ENCODE results near the gene CACNG7.

The CACNG7 gene

GRCh38 chr19:53980539-53981375 is 71.7 kb downstream of the CACNG7 start:
- peaks cover 0 to 11% of the 10 kb centered on the region in 2 donors for H3K4me1 ChIP-seq (ENCODE audit: control insufficient read depth in 1 of 2, insufficient read depth in 2 of 2, low read length in 2 of 2)
- no peaks in the 10 kb centered on the region for H3K9me3 ChIP-seq (ENCODE audit: control insufficient read depth in 1 of 2, low read length in 2 of 2)
- H3K27me3 ChIP-seq (ENCODE audit: control insufficient read depth in 1 of 2, insufficient read depth in 2 of 2, low read length in 2 of 2): peaks cover 26 to 36% of the 10 kb centered on the region in 2 donors
- peak overlapping the region; percentile 21 to 29 for H3K4me3 ChIP-seq (ENCODE audit: low read depth in 1 of 2, low read length in 2 of 2)
- no peaks in the 10 kb centered on the region for H3K36me3 ChIP-seq (ENCODE audit: control insufficient read depth in 1 of 2, insufficient read depth in 2 of 2, low read length in 2 of 2)
- no peak overlapping the region for H3K27ac ChIP-seq (ENCODE audit: low read depth, low read length)
- no peak overlapping the region for H3K9ac ChIP-seq (ENCODE audit: low read depth in 1 of 2, low read length in 2 of 2)

- no peaks in the 10 kb centered on the region for H3K9me3 ChIP-seq (ENCODE audit: control insufficient read depth in 1 of 2, low read length in 2 of 2)
- peaks cover 26 to 36% of the 10 kb centered on the region in 2 donors for H3K27me3 ChIP-seq (ENCODE audit: control insufficient read depth in 1 of 2, insufficient read depth in 2 of 2, low read length in 2 of 2)
- peak overlapping the region in 1 of 2 donors; percentile 15 for H3K4me3 ChIP-seq (ENCODE audit: low read depth in 1 of 2, low read length in 2 of 2)
- H3K9ac ChIP-seq (ENCODE audit: low read depth in 1 of 2, low read length in 2 of 2): no peak overlapping the region
- H3K27ac ChIP-seq (ENCODE audit: low read depth, low read length): no peak overlapping the region
- H3K4me1 ChIP-seq (ENCODE audit: control insufficient read depth in 1 of 2, insufficient read depth in 2 of 2, low read length in 2 of 2): peaks cover 0 to 11% of the 10 kb centered on the region in 2 donors
- H3K36me3 ChIP-seq (ENCODE audit: control insufficient read depth in 1 of 2, insufficient read depth in 2 of 2, low read length in 2 of 2): no peaks in the 10 kb centered on the region
Observed at GRCh38 chr19:53981376-53981951, 72.4 kb downstream of the CACNG7 start.

- no peak overlapping the region for H3K27ac ChIP-seq (ENCODE audit: low read depth, low read length)
Observed at GRCh38 chr19:53982001-53982451, 72.9 kb downstream of the CACNG7 start.

GRCh38 chr19:53982611-53983010 is 73.5 kb downstream of the CACNG7 start:
- H3K9me3 ChIP-seq (ENCODE audit: control insufficient read depth in 1 of 2, low read length in 2 of 2): no peaks in the 10 kb centered on the region
- H3K36me3 ChIP-seq (ENCODE audit: control insufficient read depth in 1 of 2, insufficient read depth in 2 of 2, low read length in 2 of 2): no peaks in the 10 kb centered on the region
- H3K27ac ChIP-seq (ENCODE audit: low read depth, low read length): no peak overlapping the region
- H3K4me1 ChIP-seq (ENCODE audit: control insufficient read depth in 1 of 2, insufficient read depth in 2 of 2, low read length in 2 of 2): peaks cover 0 to 11% of the 10 kb centered on the region in 2 donors
- peaks cover 29 to 36% of the 10 kb centered on the region in 2 donors for H3K27me3 ChIP-seq (ENCODE audit: control insufficient read depth in 1 of 2, insufficient read depth in 2 of 2, low read length in 2 of 2)
- H3K9ac ChIP-seq (ENCODE audit: low read depth in 1 of 2, low read length in 2 of 2): no peak overlapping the region
- no peak overlapping the region for H3K4me3 ChIP-seq (ENCODE audit: low read depth in 1 of 2, low read length in 2 of 2)

More at GRCh38 chr19:53982001-53982451, 72.9 kb downstream of the CACNG7 start:
- Histone ChIP-seq H3K36me3 (ENCODE audit: control insufficient read depth in 1 of 2, insufficient read depth in 2 of 2, low read length in 2 of 2) (no peaks in the 10 kb centered on the region), H3K9me3 (ENCODE audit: control insufficient read depth in 1 of 2, low read length in 2 of 2) (no peaks in the 10 kb centered on the region), H3K9ac (ENCODE audit: low read depth in 1 of 2, low read length in 2 of 2) (no peak overlapping the region), H3K27me3 (ENCODE audit: control insufficient read depth in 1 of 2, insufficient read depth in 2 of 2, low read length in 2 of 2) (peaks cover 26 to 36% of the 10 kb centered on the region in 2 donors), H3K4me1 (ENCODE audit: control insufficient read depth in 1 of 2, insufficient read depth in 2 of 2, low read length in 2 of 2) (peaks cover 0 to 11% of the 10 kb centered on the region in 2 donors), H3K4me3 (ENCODE audit: low read depth in 1 of 2, low read length in 2 of 2) (peak overlapping the region in 1 of 2 donors; percentile 36)

- Histone ChIP-seq H3K4me3 (ENCODE audit: low read depth in 1 of 2, low read length in 2 of 2) (no peak overlapping the region), H3K27ac (ENCODE audit: low read depth, low read length) (no peak overlapping the region), H3K9ac (ENCODE audit: low read depth in 1 of 2, low read length in 2 of 2) (no peak overlapping the region), H3K36me3 (ENCODE audit: control insufficient read depth in 1 of 2, insufficient read depth in 2 of 2, low read length in 2 of 2) (no peaks in the 10 kb centered on the region), H3K9me3 (ENCODE audit: control insufficient read depth in 1 of 2, low read length in 2 of 2) (no peaks in the 10 kb centered on the region), H3K27me3 (ENCODE audit: control insufficient read depth in 1 of 2, insufficient read depth in 2 of 2, low read length in 2 of 2) (peaks cover 26 to 30% of the 10 kb centered on the region in 2 donors), H3K4me1 (ENCODE audit: control insufficient read depth in 1 of 2, insufficient read depth in 2 of 2, low read length in 2 of 2) (peaks cover 0 to 9% of the 10 kb centered on the region in 2 donors)
Observed at GRCh38 chr19:53983457-53984289, 74.6 kb downstream of the CACNG7 start.

- Histone ChIP-seq H3K9me3 (ENCODE audit: control insufficient read depth in 1 of 2, low read length in 2 of 2) (no peaks in the 10 kb centered on the region), H3K9ac (ENCODE audit: low read depth in 1 of 2, low read length in 2 of 2) (no peak overlapping the region), H3K27ac (ENCODE audit: low read depth, low read length) (no peak overlapping the region), H3K4me1 (ENCODE audit: control insufficient read depth in 1 of 2, insufficient read depth in 2 of 2, low read length in 2 of 2) (peaks cover 0 to 9% of the 10 kb centered on the region in 2 donors), H3K36me3 (ENCODE audit: control insufficient read depth in 1 of 2, insufficient read depth in 2 of 2, low read length in 2 of 2) (no peaks in the 10 kb centered on the region), H3K4me3 (ENCODE audit: low read depth in 1 of 2, low read length in 2 of 2) (no peak overlapping the region), H3K27me3 (ENCODE audit: control insufficient read depth in 1 of 2, insufficient read depth in 2 of 2, low read length in 2 of 2) (peaks cover 17% of the 10 kb centered on the region in 2 donors)
Observed at GRCh38 chr19:53985863-53986262, 76.8 kb downstream of the CACNG7 start.

GRCh38 chr19:53988981-53989380 is 79.9 kb downstream of the CACNG7 start:
- Histone ChIP-seq H3K9ac (ENCODE audit: low read depth in 1 of 2, low read length in 2 of 2) (no peak overlapping the region), H3K27me3 (ENCODE audit: control insufficient read depth in 1 of 2, insufficient read depth in 2 of 2, low read length in 2 of 2) (peaks cover 15 to 19% of the 10 kb centered on the region in 2 donors), H3K4me1 (ENCODE audit: control insufficient read depth in 1 of 2, insufficient read depth in 2 of 2, low read length in 2 of 2) (no peaks in the 10 kb centered on the region), H3K9me3 (ENCODE audit: control insufficient read depth in 1 of 2, low read length in 2 of 2) (no peaks in the 10 kb centered on the region), H3K4me3 (ENCODE audit: low read depth in 1 of 2, low read length in 2 of 2) (no peak overlapping the region), H3K27ac (ENCODE audit: low read depth, low read length) (no peak overlapping the region), H3K36me3 (ENCODE audit: control insufficient read depth in 1 of 2, insufficient read depth in 2 of 2, low read length in 2 of 2) (no peaks in the 10 kb centered on the region)

GRCh38 chr19:53989600-53990533 is 80.8 kb downstream of the CACNG7 start:
- no peak overlapping the region for H3K9ac ChIP-seq (ENCODE audit: low read depth in 1 of 2, low read length in 2 of 2)
- H3K9me3 ChIP-seq (ENCODE audit: control insufficient read depth in 1 of 2, low read length in 2 of 2): no peaks in the 10 kb centered on the region
- no peaks in the 10 kb centered on the region for H3K4me1 ChIP-seq (ENCODE audit: control insufficient read depth in 1 of 2, insufficient read depth in 2 of 2, low read length in 2 of 2)
- no peak overlapping the region for H3K4me3 ChIP-seq (ENCODE audit: low read depth in 1 of 2, low read length in 2 of 2)
- H3K36me3 ChIP-seq (ENCODE audit: control insufficient read depth in 1 of 2, insufficient read depth in 2 of 2, low read length in 2 of 2): no peaks in the 10 kb centered on the region
- H3K27me3 ChIP-seq (ENCODE audit: control insufficient read depth in 1 of 2, insufficient read depth in 2 of 2, low read length in 2 of 2): peaks cover 19 to 24% of the 10 kb centered on the region in 2 donors
- H3K27ac ChIP-seq (ENCODE audit: low read depth, low read length): no peak overlapping the region

Measured in duodenal mucosa (tissue), 2 donors.